Breast epithelium (tissue), 4 donors: Measurements from ENCODE around the gene NCKAP5. TPM values are rescaled to one million over a fixed set of nuclear protein-coding genes. Genes with fewer than 3 reads are reported as not detected.

Experiments used
- DNase-seq, 2 donors: peaks; one replicate each; pipeline ENCODE4 v3.0.0-alpha.2; 2019; ENCODE audit warnings: low spot score in 2 of 2
- H3K27ac ChIP-seq, 2 donors: fragments of 200-600 bp; sonication (generic) in 1 of 2; one replicate each; pipeline ENCODE4 v1.5.1; 2016 to 2019; ENCODE audit warnings: mild to moderate bottlenecking in 1 of 2
- H3K27me3 ChIP-seq, 2 donors: fragments of 200-600 bp; sonication (generic) in 1 of 2; one replicate each; pipeline versions ENCODE4 v1.5.1 to v1.6.0; 2017 to 2019; ENCODE audit warnings: control low read depth in 1 of 2, mild to moderate bottlenecking in 1 of 2
- H3K36me3 ChIP-seq: fragments of 200-600 bp; one replicate; pipeline ENCODE4 v1.5.1; 2019
- H3K4me1 ChIP-seq, 2 donors: fragments of 200-600 bp; sonication (generic); one replicate each; pipeline ENCODE4 v1.5.1; 2016 to 2019; ENCODE audit warnings: control low read depth in 1 of 2
- H3K4me3 ChIP-seq, 3 donors: fragments of 200-600 bp; sonication (generic); 1 replicate in 2 of 3; 2 replicates in 1 of 3; pipeline ENCODE4 v1.5.1; 2016 to 2019; ENCODE audit warnings: mild to moderate bottlenecking in 3 of 3, moderate library complexity in 2 of 3
- H3K9me3 ChIP-seq, 2 donors: fragments of 200-600 bp; sonication (generic) in 1 of 2; one replicate each; pipeline ENCODE4 v1.5.1; 2016 to 2019; ENCODE audit warnings: control low read depth in 1 of 2
- CTCF ChIP-seq, 3 donors: fragments of 450-650 bp; IDR thresholded peaks; one replicate each; pipeline ENCODE4 v1.5.1; 2016 to 2017; ENCODE audit warnings: antibody characterized with exemption in 3 of 3, mild to moderate bottlenecking in 3 of 3, moderate library complexity in 3 of 3
- POLR2A ChIP-seq: fragments of 450-650 bp; IDR thresholded peaks from one replicate; pipeline ENCODE4 v1.6.1; 2016; ENCODE audit warnings: antibody characterized with exemption, mild to moderate bottlenecking, moderate library complexity
- POLR2AphosphoS5 ChIP-seq, 3 donors: sonication (generic); formaldehyde crosslinking; IDR thresholded peaks; one replicate each; pipeline ENCODE4 v1.6.1; 2017; ENCODE audit warnings: antibody characterized with exemption in 3 of 3
- intact Hi-C: fragments of 100-400 bp; cut with DNase I; formaldehyde crosslinking; loops from one replicate; pipeline ENCODE4 v1.15.1; 2023; ENCODE audit warnings: low total_unique reads
- total RNA-seq, 3 donors: library from RNA; depleted of rRNA; stranded (reverse); fragments of >200 nt; gene quantifications; one replicate each; pipeline ENCODE4 v1.1.0, GENCODE V29; 2016

Gene NCKAP5
- total RNA-seq, 3 donors from 2014 or later = 1.1 to 10.5 (median 6.1) TPM

- Histone ChIP-seq H3K4me1 (no peaks in the 10 kb centered on the region), H3K27ac (no peak overlapping the region), H3K4me3 (no peak overlapping the region), H3K36me3 (no peaks in the 10 kb centered on the region), H3K9me3 (no peaks in the 10 kb centered on the region), H3K27me3 (no peaks in the 10 kb centered on the region)
- intact Hi-C loops = no loop called here
- TF ChIP-seq CTCF (IDR thresholded peaks at IDR 0.05) (no peak), POLR2AphosphoS5 (IDR thresholded peaks at IDR 0.05) (no peak), POLR2A (no peak)
- no peak for DNase-seq
Observed at GRCh38 chr2:132824716-132825115, 743.5 kb downstream of the NCKAP5 start.

GRCh38 chr2:132816234-132816633, 752.0 kb downstream of the NCKAP5 start:
- TF ChIP-seq POLR2A (no peak), POLR2AphosphoS5 (IDR thresholded peaks at IDR 0.05) (no peak), CTCF (IDR thresholded peaks at IDR 0.05) (no peak)

GRCh38 chr2:132815516-132815915, 752.7 kb downstream of the NCKAP5 start:
- Histone ChIP-seq H3K27ac (no peak overlapping the region), H3K27me3 (no peaks in the 10 kb centered on the region), H3K4me1 (no peaks in the 10 kb centered on the region), H3K9me3 (peaks cover 0 to 4% of the 10 kb centered on the region in 2 donors), H3K4me3 (no peak overlapping the region), H3K36me3 (no peaks in the 10 kb centered on the region)
- no peak for TF ChIP-seq POLR2AphosphoS5 (IDR thresholded peaks at IDR 0.05)
- no peak for TF ChIP-seq CTCF (IDR thresholded peaks at IDR 0.05)
- TF ChIP-seq POLR2A = no peak
- no peak for DNase-seq
- intact Hi-C loops = no loop called here

More at GRCh38 chr2:132816234-132816633, 752.0 kb downstream of the NCKAP5 start:
- DNase-seq = no peak
- Histone ChIP-seq H3K4me1 (no peaks in the 10 kb centered on the region), H3K9me3 (no peaks in the 10 kb centered on the region), H3K4me3 (no peak overlapping the region), H3K27me3 (no peaks in the 10 kb centered on the region), H3K27ac (no peak overlapping the region), H3K36me3 (no peaks in the 10 kb centered on the region)
- intact Hi-C loops = no loop called here

GRCh38 chr2:132814651-132815050, 753.6 kb downstream of the NCKAP5 start:
- H3K4me3 ChIP-seq = no peak overlapping the region
- no peak overlapping the region for H3K27ac ChIP-seq
- H3K9me3 ChIP-seq = peaks cover 0 to 4% of the 10 kb centered on the region in 2 donors
- no peaks in the 10 kb centered on the region for H3K4me1 ChIP-seq
- TF ChIP-seq POLR2A (no peak), POLR2AphosphoS5 (IDR thresholded peaks at IDR 0.05) (no peak)
- intact Hi-C loops = no loop called here
- no peaks in the 10 kb centered on the region for H3K36me3 ChIP-seq
- no peaks in the 10 kb centered on the region for H3K27me3 ChIP-seq
- no peak for DNase-seq

DNA sequence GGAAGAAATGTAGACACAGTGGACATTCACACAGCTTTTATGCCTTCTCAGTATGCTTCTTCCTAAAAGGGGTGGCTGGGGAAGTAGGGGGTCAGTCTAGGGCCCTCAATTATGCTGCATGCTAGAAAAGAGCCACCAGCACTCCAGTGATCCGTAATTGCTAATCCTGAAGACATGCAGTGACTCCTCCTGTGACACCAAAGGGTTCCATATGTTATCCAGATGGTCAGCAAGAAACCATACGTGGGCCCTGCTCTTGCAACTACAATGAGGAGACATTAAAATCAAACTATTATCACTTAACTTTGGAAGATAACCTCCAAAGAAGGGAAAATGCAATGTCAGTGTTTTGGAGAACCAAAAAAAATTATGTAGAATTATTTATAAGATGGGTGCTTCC, 754.8 kb downstream of the NCKAP5 start:
- no peak for TF ChIP-seq POLR2AphosphoS5 (IDR thresholded peaks at IDR 0.05)
- no peak for TF ChIP-seq CTCF (IDR thresholded peaks at IDR 0.05)
- TF ChIP-seq POLR2A = no peak
- Histone ChIP-seq H3K27me3 (no peaks in the 10 kb centered on the region), H3K27ac (no peak overlapping the region), H3K9me3 (peaks cover 0 to 4% of the 10 kb centered on the region in 2 donors), H3K4me3 (no peak overlapping the region), H3K36me3 (no peaks in the 10 kb centered on the region), H3K4me1 (no peaks in the 10 kb centered on the region)
- DNase-seq = no peak
- intact Hi-C loops = no loop called here
